Thoracic aorta (tissue), 2 donors: ENCODE results near the gene CEP85L. TPM values are rescaled to one million over a fixed set of nuclear protein-coding genes. Genes with fewer than 3 reads are reported as not detected.

Experiments used
- ATAC-seq: fragments of 150-250 bp; one replicate; pipeline ENCODE4 v1.8.0; 2017; ENCODE audit warnings: low read depth; ENCODE audit not compliant: insufficient number of reproducible peaks, low FRiP score
- DNase-seq: peaks from one replicate; pipeline ENCODE4 v3.0.0-alpha.2; 2020; ENCODE audit warnings: low spot score
- H3K27ac ChIP-seq, 2 donors: fragments of 200-600 bp; sonication (generic); 1 replicate in 1 of 2; 2 replicates in 1 of 2; pipeline ENCODE4 v1.5.1; 2016; ENCODE audit warnings: mild to moderate bottlenecking in 2 of 2, moderate library complexity in 2 of 2
- H3K27me3 ChIP-seq: fragments of 200-600 bp; sonication (generic); replicated peaks from 2 replicates; pipeline ENCODE4 v1.6.0; 2016; ENCODE audit warnings: mild to moderate bottlenecking; ENCODE audit not compliant: insufficient read depth
- H3K36me3 ChIP-seq: fragments of 200-600 bp; sonication (generic); one replicate; pipeline ENCODE4 v1.5.1; 2016
- H3K4me1 ChIP-seq, 2 donors: fragments of 200-600 bp; sonication (generic); 1 replicate in 1 of 2; 2 replicates in 1 of 2; pipeline versions ENCODE4 v1.5.1 to v1.6.0; 2016; ENCODE audit warnings: low read depth in 2 of 2, mild to moderate bottlenecking in 1 of 2; ENCODE audit not compliant: control insufficient read depth in 1 of 2
- H3K4me3 ChIP-seq: fragments of 200-600 bp; sonication (generic); 2 replicates; pipeline ENCODE4 v1.5.1; 2016; ENCODE audit warnings: mild to moderate bottlenecking
- H3K9me3 ChIP-seq: fragments of 200-600 bp; sonication (generic); 2 replicates; pipeline ENCODE4 v1.5.1; 2016
- CTCF ChIP-seq: fragments of 200-600 bp; sonication (generic); IDR thresholded peaks from one replicate; pipeline ENCODE4 v1.5.1; 2019; ENCODE audit warnings: antibody characterized with exemption
- total RNA-seq, 2 donors: library from RNA; depleted of rRNA; stranded (reverse); fragments of >200 nt; gene quantifications; one replicate each; pipeline versions ENCODE4 v1.1.0 to v1.2.3, GENCODE V29; 2016

CEP85L gene
- total RNA-seq, 2 donors from 2014 or later: 13.3 to 22.7 TPM

DNA sequence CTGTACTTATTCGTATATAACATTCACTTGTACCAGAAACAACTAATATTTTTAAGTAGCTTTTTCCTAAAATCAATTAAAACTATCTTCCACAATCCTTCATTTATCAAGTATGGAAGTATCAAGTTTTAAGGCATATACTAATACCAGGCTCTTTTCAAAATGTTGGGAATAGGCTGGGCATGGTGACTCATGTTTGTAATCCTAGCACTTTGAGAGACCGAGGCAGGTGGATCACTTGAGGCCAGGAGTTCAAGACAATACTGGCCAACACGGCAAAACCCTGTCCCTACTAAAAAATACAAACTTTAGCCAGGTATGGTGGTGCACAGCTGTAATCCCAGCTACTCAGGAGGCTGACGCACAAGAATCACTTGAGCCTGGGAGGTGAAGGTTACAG is 129.0 kb downstream of the CEP85L start:
- ATAC-seq (no peak), DNase-seq (no peak)
- Histone ChIP-seq H3K4me1 (peaks cover 0 to 9% of the 10 kb centered on the region in 2 donors), H3K36me3 (no peaks in the 10 kb centered on the region), H3K27ac (no peak overlapping the region), H3K27me3 (no peaks in the 10 kb centered on the region), H3K9me3 (no peaks in the 10 kb centered on the region), H3K4me3 (no peak overlapping the region)
- TF ChIP-seq CTCF: no peak

GRCh38 chr6:118514689-118515088 is 136.7 kb downstream of the CEP85L start:
- no peaks in the 10 kb centered on the region for H3K9me3 ChIP-seq
- ATAC-seq (no peak), DNase-seq (no peak)
- TF ChIP-seq CTCF: no peak
- no peaks in the 10 kb centered on the region for H3K36me3 ChIP-seq
- no peaks in the 10 kb centered on the region for H3K27me3 ChIP-seq
- peak overlapping the region in 1 of 2 donors; percentile 13 for H3K27ac ChIP-seq
- H3K4me1 ChIP-seq: peaks cover 0 to 47% of the 10 kb centered on the region in 2 donors
- H3K4me3 ChIP-seq: peak overlapping the region; percentile 34

- H3K27me3 ChIP-seq: no peaks in the 10 kb centered on the region
- ATAC-seq (peak; percentile 60), DNase-seq (no peak)
- peaks cover 4 to 68% of the 10 kb centered on the region in 2 donors for H3K4me1 ChIP-seq
- no peaks in the 10 kb centered on the region for H3K9me3 ChIP-seq
- TF ChIP-seq CTCF: no peak
- H3K36me3 ChIP-seq: no peaks in the 10 kb centered on the region
- H3K4me3 ChIP-seq: no peak overlapping the region
- peak overlapping the region; percentile 13 to 26 for H3K27ac ChIP-seq
Measured at GRCh38 chr6:118511930-118512715, 139.3 kb downstream of the CEP85L start.

DNA sequence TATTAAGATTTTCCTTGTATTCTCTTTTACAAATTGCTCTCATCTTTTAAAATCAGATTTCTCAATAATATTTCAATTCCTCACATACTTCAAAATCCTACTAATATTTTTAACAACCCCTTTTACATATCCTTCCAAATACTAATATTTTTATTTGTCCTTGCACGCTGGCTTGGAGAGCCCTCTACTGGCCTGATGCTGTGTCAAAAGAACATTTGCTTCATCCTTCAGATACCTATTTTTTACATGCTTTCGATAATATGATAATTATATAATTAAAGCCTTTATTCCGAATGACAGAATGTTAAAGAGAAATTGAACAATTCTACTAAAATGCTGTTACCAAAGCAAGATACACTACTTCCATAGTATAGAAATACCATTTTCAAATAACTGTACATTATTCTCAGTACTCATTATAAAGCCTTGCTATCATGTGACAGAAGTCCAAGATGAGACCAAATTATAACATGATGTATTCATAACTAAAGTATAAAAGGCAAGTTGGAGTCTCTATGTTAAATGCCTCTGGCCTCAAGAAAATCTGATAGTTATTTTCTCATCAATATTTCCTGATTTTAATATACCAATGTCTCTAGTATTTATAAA is 142.3 kb downstream of the CEP85L start:
- Histone ChIP-seq H3K27me3 (no peaks in the 10 kb centered on the region), H3K4me1 (peaks cover 4 to 68% of the 10 kb centered on the region in 2 donors), H3K27ac (no peak overlapping the region), H3K4me3 (no peak overlapping the region), H3K9me3 (no peaks in the 10 kb centered on the region), H3K36me3 (no peaks in the 10 kb centered on the region)
- ATAC-seq (no peak), DNase-seq (no peak)
- TF ChIP-seq CTCF: peak; percentile 79

- Histone ChIP-seq H3K36me3 (no peaks in the 10 kb centered on the region), H3K9me3 (no peaks in the 10 kb centered on the region), H3K4me3 (no peak overlapping the region), H3K4me1 (peaks cover 4 to 57% of the 10 kb centered on the region in 2 donors), H3K27me3 (no peaks in the 10 kb centered on the region), H3K27ac (no peak overlapping the region)
- ATAC-seq (no peak), DNase-seq (no peak)
- TF ChIP-seq CTCF: no peak
Measured at GRCh38 chr6:118507636-118508035, 143.8 kb downstream of the CEP85L start.
